IMR-90 (cell line): ENCODE results near the gene CNNM2. TPM values are rescaled to one million over a fixed set of nuclear protein-coding genes. Genes with fewer than 3 reads are reported as not detected.

ENCODE experiments used
- ATAC-seq: fragments of 200-7000 bp; cut with Tn5 transposase; 2 replicates; pipeline ENCODE4 v1.9.1; 2020; ENCODE audit warnings: low read depth, mild to moderate bottlenecking, moderate library complexity
- BruUV-seq: library from RNA; stranded (reverse); fragments of 400-500 nt; replicated peaks from 2 replicates; lab custom pipeline; 2021; lab: Mats Ljungman, UMichigan
- CTCF ChIA-PET: fragments of 300-600 bp; formaldehyde crosslinking; extraction: SDS; loops from one replicate; lab custom pipeline; 2021; ENCODE audit warnings: antibody characterized with exemption; lab: Yijun Ruan, JAX
- POLR2A ChIA-PET: fragments of 300-600 bp; sonication (Branson Sonifier 250); formaldehyde crosslinking; loops from one replicate; lab custom pipeline; 2022; ENCODE audit warnings: antibody characterized with exemption; ENCODE audit not compliant: unreplicated experiment; lab: Charles Lee
- DNase-seq: peaks from one replicate; pipeline ENCODE4 v3.0.0; 2013
- H2AFZ ChIP-seq: replicated peaks from 2 replicates; pipeline ENCODE3; 2013; ENCODE audit warnings: low read length, mild to moderate bottlenecking; ENCODE audit not compliant: poor library complexity
- H2AK5ac ChIP-seq: 2 replicates; pipeline ENCODE4 v1.6.1; 2013; ENCODE audit warnings: low read depth, low read length, inconsistent platforms
- H2AK9ac ChIP-seq: replicated peaks from 2 replicates; pipeline ENCODE3; 2013; ENCODE audit warnings: mild to moderate bottlenecking, low read depth, low read length, moderate library complexity; ENCODE audit not compliant: poor library complexity
- H2BK120ac ChIP-seq: 2 replicates; pipeline ENCODE4 v1.6.1; 2013; ENCODE audit warnings: low read depth, low read length, inconsistent platforms
- H2BK15ac ChIP-seq: 3 replicates; pipeline ENCODE4 v1.6.1; 2013; ENCODE audit warnings: low read depth, low read length, inconsistent platforms
- H2BK20ac ChIP-seq: 2 replicates; pipeline ENCODE4 v1.6.1; 2013; ENCODE audit warnings: low read depth, mild to moderate bottlenecking, inconsistent platforms, low read length, moderate library complexity
- H2BK5ac ChIP-seq: 2 replicates; pipeline ENCODE4 v1.6.1; 2013; ENCODE audit warnings: mild to moderate bottlenecking, low read depth, low read length, inconsistent platforms; ENCODE audit not compliant: poor library complexity, severe bottlenecking
- H3K14ac ChIP-seq: replicated peaks from 2 replicates; pipeline ENCODE4 v1.6.1; 2013; ENCODE audit warnings: low read depth, low read length, inconsistent platforms
- H3K18ac ChIP-seq: 2 replicates; pipeline ENCODE4 v1.6.1; 2013; ENCODE audit warnings: low read depth, low read length, control low read depth
- H3K23ac ChIP-seq: 2 replicates; pipeline ENCODE4 v1.6.1; 2013; ENCODE audit warnings: low read depth, low read length, inconsistent platforms
- H3K27ac ChIP-seq: 2 replicates; pipeline ENCODE4 v1.5.1; 2013; ENCODE audit warnings: mild to moderate bottlenecking, control low read depth, low read length; ENCODE audit not compliant: insufficient read depth
- H3K27me3 ChIP-seq: 2 replicates; pipeline ENCODE4 v1.6.1; 2013; ENCODE audit warnings: low read length; ENCODE audit not compliant: control insufficient read depth, insufficient read depth
- H3K36me3 ChIP-seq: 2 replicates; pipeline ENCODE4 v1.6.1; 2013; ENCODE audit warnings: low read length, mixed read lengths; ENCODE audit not compliant: control insufficient read depth, insufficient read depth
- H3K4ac ChIP-seq: 2 replicates; pipeline ENCODE4 v1.6.1; 2013; ENCODE audit warnings: low read depth, low read length, inconsistent platforms
- H3K4me1 ChIP-seq: 2 replicates; pipeline ENCODE4 v1.6.1; 2013; ENCODE audit warnings: low read length, mixed read lengths; ENCODE audit not compliant: control insufficient read depth, insufficient read depth
- H3K4me2 ChIP-seq: 2 replicates; pipeline ENCODE4 v1.6.1; 2013; ENCODE audit warnings: low read depth, mild to moderate bottlenecking, control low read depth, low read length, moderate library complexity
- H3K4me3 ChIP-seq: 2 replicates; pipeline ENCODE4 v1.5.1; 2013; ENCODE audit warnings: low read depth, mild to moderate bottlenecking, control low read depth, low read length, moderate library complexity; ENCODE audit not compliant: insufficient read depth
- H3K56ac ChIP-seq: 2 replicates; pipeline ENCODE4 v1.6.1; 2013; ENCODE audit warnings: low read length, inconsistent platforms; ENCODE audit not compliant: insufficient read depth; ENCODE audit errors: extremely low read depth
- H3K79me1 ChIP-seq, 2 experiments: 2 replicates each; pipeline ENCODE4 v1.6.1; 2013; ENCODE audit warnings: low read length in 2 of 2, inconsistent platforms in 1 of 2, low read depth in 1 of 2
- H3K9ac ChIP-seq: 2 replicates; pipeline ENCODE4 v1.6.1; 2013; ENCODE audit warnings: low read depth, low read length, control low read depth
- H3K9me1 ChIP-seq: 2 replicates; pipeline ENCODE4 v1.6.1; 2013; ENCODE audit warnings: low read length, inconsistent platforms; ENCODE audit not compliant: insufficient read depth
- H3K9me3 ChIP-seq: 2 replicates; pipeline ENCODE4 v1.6.1; 2013; ENCODE audit warnings: low read length; ENCODE audit not compliant: control insufficient read depth, insufficient read depth
- H4K20me1 ChIP-seq: 2 replicates; pipeline ENCODE4 v1.6.1; 2013; ENCODE audit warnings: low read length, inconsistent platforms; ENCODE audit not compliant: insufficient read depth
- H4K5ac ChIP-seq: 2 replicates; pipeline ENCODE4 v1.6.1; 2013; ENCODE audit warnings: mild to moderate bottlenecking, low read depth, low read length, control low read depth
- H4K8ac ChIP-seq, 2 experiments: 2 replicates each; pipeline ENCODE4 v1.6.1; 2013; ENCODE audit warnings: low read depth in 2 of 2, low read length in 2 of 2, control low read depth in 1 of 2, inconsistent platforms in 1 of 2
- H4K91ac ChIP-seq: 2 replicates; pipeline ENCODE4 v1.6.1; 2013; ENCODE audit warnings: low read depth, low read length, inconsistent platforms; ENCODE audit not compliant: insufficient read depth
- BHLHE40 ChIP-seq: fragments of 150-350 bp; IDR thresholded peaks from 2 replicates; pipeline ENCODE4 v1.6.1; 2016; ENCODE audit warnings: mild to moderate bottlenecking, low read depth, low read length
- CEBPB ChIP-seq: IDR thresholded peaks from 2 replicates; pipeline ENCODE4 v1.6.1; 2012; ENCODE audit warnings: low read depth, low read length, improper control_type of control experiment
- CHD1 ChIP-seq: IDR thresholded peaks from 2 replicates; pipeline ENCODE4 v1.6.1; 2012; ENCODE audit warnings: low read depth, low read length, improper control_type of control experiment
- FOS ChIP-seq: fragments of 150-350 bp; IDR thresholded peaks from 2 replicates; pipeline ENCODE4 v1.6.1; 2016; ENCODE audit warnings: low read depth, low read length
- MAFK ChIP-seq: IDR thresholded peaks from 2 replicates; pipeline ENCODE4 v1.6.1; 2012; ENCODE audit warnings: low read depth, low read length, improper control_type of control experiment
- MAZ ChIP-seq: IDR thresholded peaks from 2 replicates; pipeline ENCODE4 v1.6.1; 2012; ENCODE audit warnings: low read depth, mild to moderate bottlenecking, low read length, improper control_type of control experiment, moderate library complexity, borderline replicate concordance
- MXI1 ChIP-seq: IDR thresholded peaks from 2 replicates; pipeline ENCODE4 v1.6.1; 2012; ENCODE audit warnings: low read depth, mild to moderate bottlenecking, low read length, moderate library complexity, borderline replicate concordance
- RAD21 ChIP-seq: IDR thresholded peaks from 2 replicates; pipeline ENCODE4 v1.6.1; 2012; ENCODE audit warnings: low read length, improper control_type of control experiment
- RCOR1 ChIP-seq: IDR thresholded peaks from 2 replicates; pipeline ENCODE4 v1.6.1; 2012; ENCODE audit warnings: mild to moderate bottlenecking, low read length, improper control_type of control experiment; ENCODE audit not compliant: insufficient replicate concordance
- RFX5 ChIP-seq: IDR thresholded peaks from 2 replicates; pipeline ENCODE4 v1.8.0; 2012; ENCODE audit warnings: low read depth, mild to moderate bottlenecking, low read length, moderate library complexity
- WGBS, 2 experiments: methylation state at CpG; one replicate each; pipeline versions ENCODE4 v1.1.5 to v1.1.7; 2013; ENCODE audit warnings: missing lambda C conversion rate in 2 of 2; ENCODE audit not compliant: insufficient read length in 1 of 2; ENCODE audit errors: extremely low coverage in 2 of 2; 5-methylcytosine and 5-hydroxymethylcytosine counted together
- dilution Hi-C: fragments of 300-500 bp; cut with HindIII; formaldehyde crosslinking; loops from one replicate; pipeline ENCODE4 v1.14.3; 2018; ENCODE audit warnings: low sequenced_read_pairs; ENCODE audit not compliant: unreplicated experiment
- in situ Hi-C: fragments of 300-500 bp; cut with MboI; formaldehyde crosslinking; loops from 3 replicates; pipeline ENCODE4 v1.14.3; 2019; ENCODE audit warnings: low sequenced_read_pairs, inconsistent platforms, mixed read lengths
- intact Hi-C: fragments of 100-400 bp; cut with micrococcal nuclease; formaldehyde crosslinking; loops from 2 replicates; pipeline ENCODE4 v1.10.0; 2022
- polyA plus RNA-seq, 3 experiments: library from polyadenylated mRNA; depleted of rRNA; stranded (reverse); fragments of >200 nt; gene quantifications; 2 replicates each; pipeline ENCODE4 v1.2.3, GENCODE V29; 2012; ENCODE audit warnings: low replicate concordance in 1 of 3
- total RNA-seq: library from RNA; depleted of rRNA; stranded (reverse); fragments of >200 nt; gene quantifications from 2 replicates; pipeline ENCODE4 v1.2.3, GENCODE V29; 2012

The CNNM2 gene
- total and polyA plus RNA-seq, 2 of the 4 experiments (the other 2 are of a cell fraction): 4.7 to 5.6 TPM

DNA sequence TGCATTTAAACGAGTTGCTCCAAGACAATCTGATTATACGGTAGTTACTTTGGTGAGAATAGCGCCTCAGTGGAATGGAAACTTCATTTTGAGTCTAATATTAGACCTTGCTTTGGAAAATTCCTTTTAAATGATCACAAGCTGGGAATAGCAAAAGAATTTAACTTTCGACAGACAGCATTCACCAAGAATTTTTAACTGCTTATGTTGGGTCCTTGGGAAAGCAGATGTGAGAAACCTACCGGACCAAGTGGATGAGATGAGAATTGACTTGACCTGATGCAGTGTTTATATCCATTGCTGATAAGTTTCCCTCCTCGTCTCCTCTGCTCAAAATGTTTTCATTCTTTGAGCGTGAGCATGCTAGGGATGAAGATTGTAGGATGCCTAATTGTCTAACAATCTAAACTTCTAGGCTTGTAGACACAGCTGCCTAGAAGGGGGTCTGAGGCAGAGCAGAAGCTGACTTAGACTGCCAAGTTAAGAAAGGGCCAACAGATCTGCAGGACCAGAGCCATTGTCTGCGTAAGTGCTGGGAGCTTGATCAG lies 126.9 kb downstream of the CNNM2 start:
- TF ChIP-seq RFX5 (no peak), CEBPB (peak; percentile 56; the same call in 1 of the 2 replicates), MAZ (peak; percentile 50; the same call in 1 of the 2 replicates), BHLHE40 (peak; percentile 58), FOS (peak; percentile 97), RAD21 (peak; percentile 15; the same call in 1 of the 2 replicates), RCOR1 (peak; percentile 91), MXI1 (no peak), MAFK (no peak), CHD1 (no peak)
- DNase-seq (peak; percentile 100), ATAC-seq (peak; percentile 91)
- Histone ChIP-seq H2BK15ac (peak overlapping the region; percentile 90; the same call in 2 of the 3 replicates), H2AFZ (no peak overlapping the region), H3K4ac (peak overlapping the region; percentile 96), H2BK5ac (peak overlapping the region; percentile 99), H3K18ac (peak overlapping the region; percentile 99; the same call in 1 of the 2 replicates), H3K9ac (peak overlapping the region; percentile 80), H4K8ac (peak overlapping the region; percentile 45 to 89), H2AK5ac (no peak overlapping the region), H3K9me3 (no peaks in the 10 kb centered on the region), H3K9me1 (peaks cover 34% of the 10 kb centered on the region), H3K27me3 (no peaks in the 10 kb centered on the region), H3K56ac (peak overlapping the region; percentile 97), H4K20me1 (no peaks in the 10 kb centered on the region), H4K5ac (peak overlapping the region; percentile 97; the same call in 1 of the 2 replicates), H3K4me2 (peak overlapping the region; percentile 91), H3K23ac (peak overlapping the region; percentile 87; the same call in 1 of the 2 replicates), H2BK120ac (peak overlapping the region; percentile 99), H3K36me3 (no peaks in the 10 kb centered on the region), H2AK9ac (no peak overlapping the region), H2BK20ac (peak overlapping the region; percentile 99), H3K14ac (peak overlapping the region; percentile 98), H3K27ac (peak overlapping the region; percentile 95; the same call in 1 of the 2 replicates), H3K4me1 (peaks cover 38% of the 10 kb centered on the region), H3K79me1 (peaks cover 36 to 70% of the 10 kb centered on the region in 2 experiments; a peak in 3 of 4 replicates), H3K4me3 (no peak overlapping the region), H4K91ac (peak overlapping the region; percentile 93)
- no CpG with 5 or more reads among the region's 8 CpGs for WGBS, 2 experiments
- ChIA-PET POLR2A (interaction anchor here (0.5 to 1.0 kb wide), 4 partner anchors 103 to 315 kb away, joined by 3 to 21 read pairs (median 4); partner anchors contain the start of gene CNNM2), CTCF (interaction anchor here (0.5 to 2.2 kb wide), 6 partner anchors 9 to 327 kb away, joined by 3 to 5 read pairs (median 3); partner anchors contain the start of gene CNNM2)
- in situ Hi-C loops (loop anchor here (5.0 kb wide), 1 partner anchor 53 kb away; no protein-coding TSS in a partner anchor), dilution Hi-C loops (no loop called here), intact Hi-C loops (loop anchor here (1.0 to 10.0 kb wide), 3 partner anchors 9 to 127 kb away; partner anchors contain the start of gene CNNM2)
- BruUV-seq: no TSS peak
